Measurements from ENCODE around the gene SHISA6. TPM values are rescaled to one million over a fixed set of nuclear protein-coding genes. Genes with fewer than 3 reads are reported as not detected.

SHISA6 gene
- total and polyA plus RNA-seq, 2 donors (not counting 1 experiment from before 2014, with no cell fraction given): not detected

- WGBS (ENCODE audit: insufficient coverage): 22% methylated on average over 14 of the region's 16 CpGs
- Histone ChIP-seq H3K27me3 (replicated peaks in 1 of 4; ENCODE audit: control extremely low read depth in 1 of 4, control insufficient read depth in 3 of 4, insufficient read depth in 4 of 4, low read length in 3 of 4) (peaks cover 0 to 19% (median 1%) of the 10 kb centered on the region in 4 experiments), H3K4me3 (ENCODE audit: control extremely low read depth in 1 of 5, extremely low read depth in 1 of 5, insufficient read depth in 1 of 5, low read depth in 2 of 5, low read length in 4 of 5) (no peak overlapping the region), H3K27ac (ENCODE audit: low read length in 2 of 2) (no peak overlapping the region), H2AFZ (ENCODE audit: insufficient read depth, low read depth, low read length, poor library complexity, severe bottlenecking) (no peak overlapping the region), H4K20me1 (ENCODE audit: control insufficient read depth, insufficient read depth, low read length, poor library complexity, severe bottlenecking) (no peaks in the 10 kb centered on the region), H3K4me1 (ENCODE audit: control insufficient read depth in 2 of 2, insufficient read depth in 2 of 2, low read length in 2 of 2) (no peaks in the 10 kb centered on the region), H3K4me2 (replicated peaks; ENCODE audit: low read depth, low read length, poor library complexity, severe bottlenecking) (no peak overlapping the region), H3K36me3 (replicated peaks in 1 of 2; ENCODE audit: control extremely low read depth in 1 of 2, control insufficient read depth in 1 of 2, extremely low read depth in 1 of 2, insufficient read depth in 2 of 2, low read length in 1 of 2) (no peaks in the 10 kb centered on the region), H3K9ac (ENCODE audit: low read length) (no peak overlapping the region), H3K79me2 (ENCODE audit: control insufficient read depth, insufficient read depth, low read length) (no peaks in the 10 kb centered on the region), H3K9me3 (ENCODE audit: control extremely low read depth in 1 of 3, control insufficient read depth in 2 of 3, insufficient read depth in 1 of 3, low read length in 2 of 3) (peaks cover 0 to 8% (median 0%) of the 10 kb centered on the region in 3 donors)
- intact Hi-C loops (cut with micrococcal nuclease): no loop called here
- H3K27me3 Mint-ChIP-seq: peaks cover 35% of the 10 kb centered on the region
- H3K9me3 Mint-ChIP-seq (ENCODE audit: insufficient read depth): no peaks in the 10 kb centered on the region
- DNase-seq (no peak), ATAC-seq (ENCODE audit: low read depth) (no peak)
- H3K4me1 Mint-ChIP-seq: no peaks in the 10 kb centered on the region
- TF ChIP-seq CTCF (IDR thresholded peaks at IDR 0.05): no peak
- ChIA-PET POLR2A (no interaction called here), CTCF (no interaction called here)
- H3K27ac Mint-ChIP-seq: no peak overlapping the region
- H3K4me3 Mint-ChIP-seq: no peak overlapping the region
These were observed 1.5 kb upstream of the SHISA6 start for GRCh38 chr17:11239379-11239970.

- Histone ChIP-seq H3K27me3 (replicated peaks in 1 of 4; ENCODE audit: control extremely low read depth in 1 of 4, control insufficient read depth in 3 of 4, insufficient read depth in 4 of 4, low read length in 3 of 4) (peaks cover 0 to 22% (median 1%) of the 10 kb centered on the region in 4 experiments), H3K36me3 (replicated peaks in 1 of 2; ENCODE audit: control extremely low read depth in 1 of 2, control insufficient read depth in 1 of 2, extremely low read depth in 1 of 2, insufficient read depth in 2 of 2, low read length in 1 of 2) (no peaks in the 10 kb centered on the region), H3K9me3 (ENCODE audit: control extremely low read depth in 1 of 3, control insufficient read depth in 2 of 3, insufficient read depth in 1 of 3, low read length in 2 of 3) (peaks cover 0 to 10% (median 0%) of the 10 kb centered on the region in 3 donors), H3K4me1 (ENCODE audit: control insufficient read depth in 2 of 2, insufficient read depth in 2 of 2, low read length in 2 of 2) (no peaks in the 10 kb centered on the region), H3K79me2 (ENCODE audit: control insufficient read depth, insufficient read depth, low read length) (no peaks in the 10 kb centered on the region), H3K4me2 (replicated peaks; ENCODE audit: low read depth, low read length, poor library complexity, severe bottlenecking) (no peak overlapping the region), H3K27ac (ENCODE audit: low read length in 2 of 2) (no peak overlapping the region), H3K4me3 (ENCODE audit: control extremely low read depth in 1 of 5, extremely low read depth in 1 of 5, insufficient read depth in 1 of 5, low read depth in 2 of 5, low read length in 4 of 5) (no peak overlapping the region), H2AFZ (ENCODE audit: insufficient read depth, low read depth, low read length, poor library complexity, severe bottlenecking) (no peak overlapping the region), H4K20me1 (ENCODE audit: control insufficient read depth, insufficient read depth, low read length, poor library complexity, severe bottlenecking) (no peaks in the 10 kb centered on the region), H3K9ac (ENCODE audit: low read length) (no peak overlapping the region)
- Mint-ChIP-seq H3K4me1 (no peaks in the 10 kb centered on the region), H3K4me3 (no peak overlapping the region), H3K27ac (no peak overlapping the region), H3K9me3 (ENCODE audit: insufficient read depth) (no peaks in the 10 kb centered on the region), H3K27me3 (peaks cover 37% of the 10 kb centered on the region)
- no peak for TF ChIP-seq CTCF (IDR thresholded peaks at IDR 0.05)
- TF ChIP-seq EZH2 (IDR thresholded peaks at IDR 0.05; ENCODE audit: borderline replicate concordance, insufficient read depth, low read depth, low read length, poor library complexity, severe bottlenecking): no peak
- intact Hi-C loops (cut with micrococcal nuclease): no loop called here
- no peak for ATAC-seq (ENCODE audit: low read depth)
- ChIA-PET POLR2A (no interaction called here), CTCF (no interaction called here)
- DNase-seq: no peak
- 11% methylated on average over 83 of the region's 90 CpGs for WGBS (ENCODE audit: insufficient coverage)
These were observed 772 bp upstream of the SHISA6 start for GRCh38 chr17:11240041-11240840.

Measured in B cell (primary cell).